Spleen (tissue), 11 donors: ENCODE results near the gene FGF14. TPM values are rescaled to one million over a fixed set of nuclear protein-coding genes. Genes with fewer than 3 reads are reported as not detected.

Experiments used
- DNase-seq: peaks from one replicate; pipeline ENCODE4 v3.0.0-alpha.2; 2020
- H3K27ac ChIP-seq, 8 donors: fragments of 200-600 bp; sonication (generic) in 7 of 8; 1 replicate in 4 of 8; 2 replicates in 4 of 8; pipeline versions ENCODE4 v1.5.0 to v1.8.0; 2016 to 2021; ENCODE audit warnings: inconsistent platforms in 4 of 8, mild to moderate bottlenecking in 4 of 8, moderate library complexity in 1 of 8
- H3K27me3 ChIP-seq, 7 donors: fragments of 200-600 bp; sonication (generic) in 6 of 7; replicated peaks in 1 of 7; 1 replicate in 4 of 7; 2 replicates in 3 of 7; pipeline versions ENCODE4 v1.5.0 to v1.8.0; 2016 to 2021; ENCODE audit warnings: inconsistent platforms in 3 of 7, mild to moderate bottlenecking in 1 of 7
- H3K36me3 ChIP-seq, 6 donors: fragments of 200-600 bp; sonication (generic) in 5 of 6; 1 replicate in 4 of 6; 2 replicates in 2 of 6; pipeline versions ENCODE4 v1.5.0 to v1.8.0; 2016 to 2021; ENCODE audit warnings: inconsistent platforms in 2 of 6
- H3K4me1 ChIP-seq, 6 donors: fragments of 200-600 bp; sonication (generic) in 5 of 6; 1 replicate in 3 of 6; 2 replicates in 3 of 6; pipeline versions ENCODE4 v1.5.0 to v1.8.0; 2016 to 2021; ENCODE audit warnings: inconsistent platforms in 3 of 6
- H3K4me3 ChIP-seq, 8 donors: fragments of 200-600 bp; sonication (generic) in 7 of 8; 1 replicate in 4 of 8; 2 replicates in 4 of 8; pipeline versions ENCODE4 v1.5.0 to v1.8.0; 2016 to 2021; ENCODE audit warnings: inconsistent platforms in 4 of 8, mild to moderate bottlenecking in 4 of 8, moderate library complexity in 2 of 8
- H3K9me3 ChIP-seq, 8 donors: fragments of 200-600 bp; sonication (generic) in 7 of 8; 1 replicate in 4 of 8; 2 replicates in 4 of 8; pipeline versions ENCODE4 v1.5.0 to v1.8.0; 2016 to 2021; ENCODE audit warnings: inconsistent platforms in 4 of 8
- CTCF ChIP-seq, 11 experiments: fragments of 200-600 bp in 7 of 11; fragments of 450-650 bp in 4 of 11; sonication (generic) in 4 of 11; IDR thresholded peaks in 8 of 11; conservative IDR thresholded peaks in 3 of 11; 1 replicate in 7 of 11; 2 replicates in 4 of 11; pipeline versions ENCODE4 v1.4.0 to v1.8.0; 2016 to 2021; ENCODE audit warnings: antibody characterized with exemption in 11 of 11, inconsistent platforms in 4 of 11, mild to moderate bottlenecking in 1 of 11
- POLR2A ChIP-seq, 3 donors: fragments of 450-650 bp; IDR thresholded peaks; one replicate each; pipeline ENCODE4 v1.5.1; 2017; ENCODE audit warnings: antibody characterized with exemption in 3 of 3, mild to moderate bottlenecking in 1 of 3
- POLR2AphosphoS5 ChIP-seq, 3 donors: sonication (generic); formaldehyde crosslinking; IDR thresholded peaks; one replicate each; pipeline ENCODE4 v1.5.1; 2017; ENCODE audit warnings: antibody characterized with exemption in 3 of 3
- WGBS, 5 donors: extraction: QIAGEN DNeasy Blood & Tissue Kit in 3 of 5; methylation state at CpG; one replicate each; pipeline versions ENCODE4 v1.1.5 to v1.1.7; 2013 to 2018; 5-methylcytosine and 5-hydroxymethylcytosine counted together
- intact Hi-C: fragments of 100-400 bp; cut with DNase I; formaldehyde crosslinking; loops from one replicate; pipeline ENCODE4 v1.15.0; 2023; ENCODE audit warnings: low total_unique reads
- polyA plus RNA-seq, 3 donors: library from polyadenylated mRNA; stranded (reverse); fragments of 200-250 nt; gene quantifications; one replicate each; pipeline ENCODE4 v1.2.1, GENCODE V29; 2013
- total RNA-seq, 7 donors: library from RNA; depleted of rRNA in 3 of 7; stranded (reverse); fragments of >200 nt in 3 of 7; fragmentation: NEBNext Ultra II Directional in 4 of 7; extraction: Animal tissue kit (Norgen Biotek cat#: 25700) in 4 of 7; gene quantifications; one replicate each; pipeline versions ENCODE4 v1.1.0 to v1.2.1, GENCODE V29; 2016 to 2021
- donor health status: healthy with polysubstance abuse.
- donor health status: DM: no; HTN: no; CAD: no; lungs with moderate emphysema.
- donor health status: DM: no; HTN: no; CAD: no.
- donor health status: Bipolar disorder and iron deficiency.
- donor health status: healthy.
- donor health status: DM: no; HTN: no; CAD: no.
- donor health status: DM: yes; HTN: yes; CAD: no.

FGF14 gene
- total and polyA plus RNA-seq, 10 donors = 0.03 to 1.1 (median 0.05) TPM; not detected in 3

GRCh38 chr13:101718496-101718895, 683.4 kb downstream of the FGF14 start:
- 89 to 97% (median 93%) methylated on average over 3 of the region's 3 CpGs for WGBS, 5 donors
- TF ChIP-seq POLR2AphosphoS5 (IDR thresholded peaks at IDR 0.05) = no peak
- TF ChIP-seq POLR2A (IDR thresholded peaks at IDR 0.05) = no peak
- no peak for TF ChIP-seq CTCF (IDR thresholded peaks at IDR 0.05 in 8 of 11, conservative IDR thresholded peaks at IDR 0.05 in 3 of 11)
- intact Hi-C loops = no loop called here
- Histone ChIP-seq H3K4me3 (no peak overlapping the region), H3K36me3 (no peaks in the 10 kb centered on the region), H3K9me3 (no peaks in the 10 kb centered on the region), H3K27ac (no peak overlapping the region), H3K4me1 (no peaks in the 10 kb centered on the region), H3K27me3 (no peaks in the 10 kb centered on the region)
- DNase-seq = no peak

- H3K27ac ChIP-seq = no peak overlapping the region
- TF ChIP-seq POLR2AphosphoS5 (IDR thresholded peaks at IDR 0.05) = no peak
- TF ChIP-seq CTCF (IDR thresholded peaks at IDR 0.05 in 8 of 11, conservative IDR thresholded peaks at IDR 0.05 in 3 of 11) = no peak
- TF ChIP-seq POLR2A (IDR thresholded peaks at IDR 0.05) = no peak
- no peaks in the 10 kb centered on the region for H3K27me3 ChIP-seq
- no peak for DNase-seq
- no peaks in the 10 kb centered on the region for H3K9me3 ChIP-seq
- 89 to 95% (median 93%) methylated on average over 10 of the region's 10 CpGs for WGBS, 5 donors
- no peaks in the 10 kb centered on the region for H3K4me1 ChIP-seq
- intact Hi-C loops = no loop called here
- no peak overlapping the region for H3K4me3 ChIP-seq
- H3K36me3 ChIP-seq = no peaks in the 10 kb centered on the region
Observed at GRCh38 chr13:101717353-101717752, 684.5 kb downstream of the FGF14 start.

GRCh38 chr13:101714195-101714594, 687.7 kb downstream of the FGF14 start:
- H3K4me1 ChIP-seq = no peaks in the 10 kb centered on the region
- intact Hi-C loops = no loop called here
- no peak overlapping the region for H3K27ac ChIP-seq
- WGBS, 5 donors = 84 to 93% (median 90%) methylated on average over 3 of the region's 3 CpGs
- no peaks in the 10 kb centered on the region for H3K9me3 ChIP-seq
- no peak for DNase-seq
- H3K36me3 ChIP-seq = no peaks in the 10 kb centered on the region
- TF ChIP-seq POLR2AphosphoS5 (IDR thresholded peaks at IDR 0.05) (no peak), POLR2A (IDR thresholded peaks at IDR 0.05) (no peak), CTCF (IDR thresholded peaks at IDR 0.05 in 8 of 11, conservative IDR thresholded peaks at IDR 0.05 in 3 of 11) (no peak)
- H3K4me3 ChIP-seq = no peak overlapping the region
- H3K27me3 ChIP-seq = no peaks in the 10 kb centered on the region

GRCh38 chr13:101712026-101712348, 689.9 kb downstream of the FGF14 start:
- intact Hi-C loops = no loop called here

More at GRCh38 chr13:101712026-101712348, 689.9 kb downstream of the FGF14 start:
- TF ChIP-seq CTCF (IDR thresholded peaks at IDR 0.05 in 8 of 11, conservative IDR thresholded peaks at IDR 0.05 in 3 of 11) (no peak), POLR2A (IDR thresholded peaks at IDR 0.05) (no peak), POLR2AphosphoS5 (IDR thresholded peaks at IDR 0.05) (no peak)
- H3K36me3 ChIP-seq = no peaks in the 10 kb centered on the region
- H3K27me3 ChIP-seq = no peaks in the 10 kb centered on the region
- no peak overlapping the region for H3K4me3 ChIP-seq
- WGBS, 5 donors = 74 to 94% (median 79%) methylated on average over 2 of the region's 2 CpGs
- no peak overlapping the region for H3K27ac ChIP-seq
- DNase-seq = no peak
- peaks cover 0 to 1% (median 0%) of the 10 kb centered on the region in 6 donors for H3K4me1 ChIP-seq
- no peaks in the 10 kb centered on the region for H3K9me3 ChIP-seq
